Limb (tissue), 2 donors: ENCODE data around the gene RNASE1.
"Not testable (repeated sequence)": the region's sequence is repeated elsewhere in the genome, so short reads cannot be mapped to it uniquely, and the experiment has no call there.

Experiments
- DNase-seq, 2 donors: peaks; one replicate each; pipeline ENCODE4 v3.0.0-alpha.2; 2016; ENCODE audit errors: extremely low spot score in 2 of 2

RNASE1 gene

GRCh38 chr14:20802341-20803084 lies at the start of gene RNASE1:
RNASE1 (minus strand) TSS chr14:20802844; CDS start chr14:20802068, 776 bp downstream.
- DNase-seq = no peak

- DNase-seq = no peak
These were observed 46.4 kb upstream of the RNASE1 start for GRCh38 chr14:20848955-20849570.

- no peak for DNase-seq
These were observed 45.8 kb upstream of the RNASE1 start for GRCh38 chr14:20848316-20848954.

GRCh38 chr14:20846560-20846959 lies 43.9 kb upstream of the RNASE1 start:
- no peak for DNase-seq

- no peak for DNase-seq
These were observed 38.5 kb upstream of the RNASE1 start for GRCh38 chr14:20841096-20841495.

GRCh38 chr14:20837831-20838230 lies 35.2 kb upstream of the RNASE1 start:
- DNase-seq = no peak

- DNase-seq = no peak
These were observed 34.2 kb upstream of the RNASE1 start for GRCh38 chr14:20836668-20837338.

GRCh38 chr14:20834899-20835298 lies 32.3 kb upstream of the RNASE1 start:
- DNase-seq = no peak

- no peak for DNase-seq
These were observed 28.2 kb upstream of the RNASE1 start for GRCh38 chr14:20830831-20831230.

GRCh38 chr14:20828024-20828694 lies 25.5 kb upstream of the RNASE1 start:
- not testable (repeated sequence) for DNase-seq

- no peak for DNase-seq
These were observed 24.7 kb upstream of the RNASE1 start for GRCh38 chr14:20827326-20827725.

GRCh38 chr14:20826666-20827065 lies 24.0 kb upstream of the RNASE1 start:
- not testable (repeated sequence) for DNase-seq

- no peak for DNase-seq
These were observed 21.2 kb upstream of the RNASE1 start for GRCh38 chr14:20823859-20824258.

GRCh38 chr14:20821521-20822108 lies 19.0 kb upstream of the RNASE1 start:
- not testable (repeated sequence) for DNase-seq

GRCh38 chr14:20820063-20820904 lies 17.6 kb upstream of the RNASE1 start:
- no peak for DNase-seq

GRCh38 chr14:20818861-20819260 lies 16.2 kb upstream of the RNASE1 start:
- DNase-seq = no peak

GRCh38 chr14:20815946-20816345 lies 13.3 kb upstream of the RNASE1 start:
- not testable (repeated sequence) for DNase-seq

GRCh38 chr14:20811986-20812975 lies 9.6 kb upstream of the RNASE1 start:
- no peak for DNase-seq

GRCh38 chr14:20809917-20810316 lies 7.3 kb upstream of the RNASE1 start:
- DNase-seq = no peak
